Aorta (tissue), 5 donors: Measurements from ENCODE around the gene NLRC5. TPM values are rescaled to one million over a fixed set of nuclear protein-coding genes. Genes with fewer than 3 reads are reported as not detected.
A peak's percentile ranks its signal among the peaks of the same experiment; 100 is the strongest.

Experiments used
- ATAC-seq: fragments of 200-7000 bp; cut with Tn5 transposase; one replicate; pipeline ENCODE4 v1.9.1; 2022; ENCODE audit warnings: moderate library complexity; ENCODE audit not compliant: low FRiP score
- DNase-seq, 2 donors: peaks; one replicate each; pipeline ENCODE4 v3.0.0-alpha.2; 2020
- H3K27ac ChIP-seq, 2 donors: one replicate each; pipeline ENCODE4 v1.5.1; 2013; ENCODE audit warnings: low read length in 2 of 2, mild to moderate bottlenecking in 2 of 2, moderate library complexity in 2 of 2, control low read depth in 1 of 2, inconsistent platforms in 1 of 2, low read depth in 1 of 2
- H3K27me3 ChIP-seq, 2 donors: one replicate each; pipeline ENCODE4 v1.6.1; 2013; ENCODE audit warnings: control low read depth in 1 of 2, low read length in 1 of 2, mild to moderate bottlenecking in 1 of 2, moderate library complexity in 1 of 2; ENCODE audit not compliant: insufficient read depth in 2 of 2, control insufficient read depth in 1 of 2
- H3K36me3 ChIP-seq, 2 donors: one replicate each; pipeline ENCODE4 v1.6.1; 2013; ENCODE audit warnings: control low read depth in 1 of 2, low read length in 1 of 2, mild to moderate bottlenecking in 1 of 2; ENCODE audit not compliant: insufficient read depth in 2 of 2, control insufficient read depth in 1 of 2
- H3K4me1 ChIP-seq, 2 donors: one replicate each; pipeline ENCODE4 v1.6.1; 2013; ENCODE audit warnings: low read length in 2 of 2, control low read depth in 1 of 2, mild to moderate bottlenecking in 1 of 2, moderate library complexity in 1 of 2; ENCODE audit not compliant: insufficient read depth in 2 of 2, control insufficient read depth in 1 of 2
- H3K4me3 ChIP-seq, 2 donors: one replicate each; pipeline ENCODE4 v1.5.1; 2013; ENCODE audit warnings: low read length in 2 of 2, control low read depth in 1 of 2, mild to moderate bottlenecking in 1 of 2
- H3K9me3 ChIP-seq: one replicate; pipeline ENCODE4 v1.6.1; 2013; ENCODE audit warnings: mild to moderate bottlenecking, low read length; ENCODE audit not compliant: control insufficient read depth
- WGBS, 2 donors: extraction: QIAGEN DNeasy Blood & Tissue Kit; methylation state at CpG; one replicate each; pipeline ENCODE4 v1.1.7; 2013; 5-methylcytosine and 5-hydroxymethylcytosine counted together
- intact Hi-C, 2 donors: fragments of 100-400 bp; cut with DNase I; formaldehyde crosslinking; loops; one replicate each; pipeline versions ENCODE4 v1.14.2 to v1.15.0; 2022
- polyA plus RNA-seq, 2 donors: library from polyadenylated mRNA; stranded (reverse); fragments of 200-250 nt; gene quantifications; one replicate each; pipeline ENCODE4 v1.2.3, GENCODE V29; 2013
- total RNA-seq, 2 donors: library from RNA; stranded (reverse); fragmentation: NEBNext Ultra II Directional; extraction: Animal tissue kit (Norgen Biotek cat#: 25700); gene quantifications; one replicate each; pipeline ENCODE4 v1.2.1, GENCODE V29; 2021
- donor health status: healthy with polysubstance abuse.
- donor health status: Bipolar disorder and iron deficiency.
- donor health status: DM: no; HTN: no; CAD: no.
- donor health status: DM: no; HTN: no; CAD: no.
- donor health status: DM: yes; HTN: yes; CAD: no.

Gene NLRC5
- total and polyA plus RNA-seq, 4 donors: 4.9 to 82.9 (median 35.9) TPM

DNA sequence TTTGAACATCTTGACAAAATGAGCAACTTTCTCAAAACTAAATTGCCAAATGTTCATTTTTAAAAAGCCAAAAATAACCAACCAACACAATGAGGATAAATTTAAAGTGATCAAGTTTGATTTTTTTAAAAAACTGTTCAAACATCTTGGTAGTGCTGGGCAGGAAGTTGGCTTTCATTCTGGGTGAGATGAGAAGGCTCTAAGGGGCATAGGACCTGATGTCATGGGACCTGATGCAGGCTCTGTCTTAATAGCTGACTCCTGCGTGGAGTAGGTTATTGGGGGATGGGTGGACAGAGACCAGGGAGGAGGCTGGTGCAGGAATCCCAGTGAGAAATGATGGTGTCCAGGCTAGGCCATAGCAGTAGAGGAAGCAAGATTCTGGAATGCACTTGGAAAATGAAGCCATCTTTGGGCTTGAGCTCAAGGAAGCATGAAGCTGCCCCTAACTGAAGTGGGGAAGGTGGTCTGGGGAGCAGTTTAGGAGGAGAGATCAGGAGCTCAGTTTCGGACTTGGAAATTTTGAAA is 20.4 kb downstream of the NLRC5 start:
- Histone ChIP-seq H3K9me3 (no peaks in the 10 kb centered on the region), H3K4me1 (no peaks in the 10 kb centered on the region), H3K4me3 (no peak overlapping the region), H3K36me3 (no peaks in the 10 kb centered on the region), H3K27me3 (no peaks in the 10 kb centered on the region), H3K27ac (no peak overlapping the region)
- peak in 1 of 2 donors; percentile 9 for DNase-seq
- WGBS, 2 donors: 93 to 96% methylated on average over 2 of the region's 2 CpGs
- no peak for ATAC-seq
- intact Hi-C loops: no loop called here

DNA sequence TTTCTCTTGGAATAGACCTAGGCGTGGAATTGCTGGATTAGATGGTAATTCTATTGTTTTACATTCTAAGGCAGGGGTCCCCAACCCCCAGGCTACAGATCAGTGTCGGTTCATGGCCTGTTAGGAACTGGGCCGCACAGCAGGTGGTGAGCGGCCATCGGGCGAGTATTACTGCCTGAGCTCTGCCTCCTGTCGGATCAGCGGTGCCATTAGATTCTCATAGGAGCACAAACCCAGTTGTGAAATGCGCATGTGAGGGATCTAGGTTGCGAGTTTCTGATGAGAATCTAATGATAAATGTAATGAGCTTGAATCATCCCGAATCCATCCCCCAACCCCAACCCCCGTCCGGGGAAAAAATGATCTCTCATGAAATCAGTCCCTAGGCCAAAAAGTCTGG is 23.0 kb downstream of the NLRC5 start:
- DNase-seq: peak in 1 of 2 donors; percentile 24
- no peak for ATAC-seq
- intact Hi-C loops: no loop called here
- WGBS, 2 donors: 89 to 90% methylated on average over 13 of the region's 13 CpGs
- Histone ChIP-seq H3K27ac (no peak overlapping the region), H3K4me1 (no peaks in the 10 kb centered on the region), H3K9me3 (no peaks in the 10 kb centered on the region), H3K36me3 (no peaks in the 10 kb centered on the region), H3K4me3 (no peak overlapping the region), H3K27me3 (no peaks in the 10 kb centered on the region)

DNA sequence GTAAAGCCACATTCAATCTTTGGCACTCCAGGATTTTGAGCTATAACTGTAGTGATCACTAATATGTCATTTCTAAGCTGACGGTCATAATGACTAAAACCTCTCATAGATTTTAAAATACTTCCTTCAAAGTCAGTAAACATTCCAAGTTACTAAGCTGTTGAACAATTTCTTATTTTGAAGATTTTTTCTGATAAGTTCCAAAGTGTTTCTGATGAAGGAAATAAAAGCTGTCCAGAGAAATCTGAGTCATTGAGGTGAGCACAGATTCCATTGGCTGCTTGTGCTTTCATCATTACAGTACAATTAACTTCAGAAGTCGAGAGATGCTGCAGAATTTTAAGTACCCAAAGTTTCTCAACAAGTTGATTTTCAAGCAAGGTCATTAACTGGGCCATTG is 23.9 kb downstream of the NLRC5 start:
- Histone ChIP-seq H3K9me3 (no peaks in the 10 kb centered on the region), H3K36me3 (no peaks in the 10 kb centered on the region), H3K4me1 (no peaks in the 10 kb centered on the region), H3K4me3 (no peak overlapping the region), H3K27me3 (no peaks in the 10 kb centered on the region), H3K27ac (no peak overlapping the region)
- 90 to 97% methylated on average over 2 of the region's 2 CpGs for WGBS, 2 donors
- no peak for DNase-seq
- intact Hi-C loops: no loop called here
- ATAC-seq: no peak

DNA sequence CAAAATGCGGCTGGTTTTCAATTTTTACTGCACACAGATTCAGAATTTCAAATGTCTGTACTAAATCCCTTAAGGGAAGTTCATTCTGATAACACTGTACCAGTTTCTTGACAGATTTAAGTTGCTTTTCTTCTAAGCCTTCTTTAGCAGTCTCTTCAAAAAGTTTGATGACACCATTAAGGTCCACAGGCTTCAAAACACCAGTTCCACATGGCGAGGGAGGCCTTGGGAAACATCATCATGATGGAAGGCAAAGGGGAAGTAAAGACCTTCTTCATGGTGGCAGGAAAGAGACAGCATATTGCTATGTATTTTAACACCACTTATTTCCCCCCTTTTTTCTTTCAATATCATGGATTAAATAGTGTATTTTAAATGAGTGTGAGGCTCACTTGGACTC is 24.5 kb downstream of the NLRC5 start:
- DNase-seq (no peak), ATAC-seq (no peak)
- no peak overlapping the region for H3K4me3 ChIP-seq
- H3K36me3 ChIP-seq: no peaks in the 10 kb centered on the region
- H3K27me3 ChIP-seq: no peaks in the 10 kb centered on the region
- intact Hi-C loops: no loop called here
- WGBS, 2 donors: 88 to 91% methylated on average over 2 of the region's 2 CpGs
- no peaks in the 10 kb centered on the region for H3K4me1 ChIP-seq
- no peaks in the 10 kb centered on the region for H3K9me3 ChIP-seq
- no peak overlapping the region for H3K27ac ChIP-seq

DNA sequence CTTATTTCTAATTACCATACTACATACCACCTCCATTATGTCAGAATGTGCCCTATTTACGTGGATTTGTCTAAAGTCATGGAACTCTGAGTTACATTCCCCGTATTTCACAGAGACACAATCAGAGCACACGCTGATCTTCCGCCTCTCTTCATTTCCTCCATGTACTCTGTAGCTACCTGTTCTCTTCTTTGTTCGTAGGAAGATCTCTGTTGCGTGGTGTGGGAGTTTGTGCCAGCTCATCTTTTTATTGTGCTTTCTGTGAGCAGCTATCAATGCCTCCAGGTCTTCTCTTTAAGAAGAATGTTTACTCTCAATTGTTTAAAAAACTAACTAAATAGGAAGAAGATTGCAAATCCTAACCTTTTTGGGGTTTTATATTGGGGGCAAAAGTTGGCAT is 26.9 kb downstream of the NLRC5 start:
- H3K4me1 ChIP-seq: no peaks in the 10 kb centered on the region
- ATAC-seq (no peak), DNase-seq (no peak)
- H3K27ac ChIP-seq: no peak overlapping the region
- intact Hi-C loops: no loop called here
- no peak overlapping the region for H3K4me3 ChIP-seq
- no peaks in the 10 kb centered on the region for H3K9me3 ChIP-seq
- no peaks in the 10 kb centered on the region for H3K27me3 ChIP-seq
- WGBS, 2 donors: 91 to 93% methylated on average over 6 of the region's 6 CpGs
- no peaks in the 10 kb centered on the region for H3K36me3 ChIP-seq

DNA sequence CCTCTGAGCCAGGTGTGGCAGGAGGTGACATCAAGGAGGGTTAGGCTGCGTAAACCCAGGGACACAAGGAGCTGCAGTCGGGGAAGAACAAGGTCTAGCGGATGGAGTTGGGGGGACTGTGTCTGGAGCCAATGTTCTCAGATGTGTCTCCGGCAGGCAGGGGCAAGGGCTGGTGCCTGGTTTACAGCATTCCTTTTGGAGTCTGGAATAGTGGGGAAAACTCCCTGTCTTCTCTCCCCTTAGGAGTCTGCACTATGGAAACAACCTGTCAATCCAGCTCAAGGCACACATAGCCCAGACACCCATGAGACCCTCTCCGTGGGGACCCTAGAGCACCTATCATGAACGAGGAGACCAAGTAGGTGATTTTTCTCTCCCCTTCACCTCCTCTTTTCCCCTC is 27.5 kb downstream of the NLRC5 start:
- Histone ChIP-seq H3K27me3 (no peaks in the 10 kb centered on the region), H3K9me3 (no peaks in the 10 kb centered on the region), H3K36me3 (no peaks in the 10 kb centered on the region), H3K27ac (no peak overlapping the region), H3K4me1 (no peaks in the 10 kb centered on the region), H3K4me3 (no peak overlapping the region)
- DNase-seq (no peak), ATAC-seq (no peak)
- 85 to 97% methylated on average over 6 of the region's 6 CpGs for WGBS, 2 donors
- intact Hi-C loops: no loop called here

DNA sequence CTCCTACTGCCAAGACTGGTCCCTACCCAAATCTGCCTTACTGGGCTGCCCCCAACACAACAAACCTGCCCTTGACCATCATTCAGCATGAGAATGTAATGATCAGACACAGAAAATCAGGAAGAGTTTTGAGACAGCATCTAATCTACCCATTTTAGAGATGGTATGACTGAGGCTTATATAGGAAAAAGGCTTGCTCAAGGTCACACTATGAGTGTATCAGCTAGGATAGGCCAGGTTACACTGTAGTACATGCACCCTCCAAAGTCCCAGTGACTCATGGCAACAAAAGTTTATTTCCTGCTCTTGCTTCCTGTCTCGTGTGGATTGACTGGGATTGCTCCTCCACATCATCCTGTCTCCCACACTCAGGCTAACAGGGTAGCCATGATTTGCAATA is 27.9 kb downstream of the NLRC5 start:
- no peak overlapping the region for H3K27ac ChIP-seq
- H3K36me3 ChIP-seq: peaks cover 0 to 1% of the 10 kb centered on the region in 2 donors
- no peaks in the 10 kb centered on the region for H3K9me3 ChIP-seq
- ATAC-seq: no peak
- no peak overlapping the region for H3K4me3 ChIP-seq
- DNase-seq: no peak
- 75 to 76% methylated on average over 1 of the region's 1 CpG for WGBS, 2 donors
- intact Hi-C loops: no loop called here
- H3K27me3 ChIP-seq: no peaks in the 10 kb centered on the region
- H3K4me1 ChIP-seq: no peaks in the 10 kb centered on the region

DNA sequence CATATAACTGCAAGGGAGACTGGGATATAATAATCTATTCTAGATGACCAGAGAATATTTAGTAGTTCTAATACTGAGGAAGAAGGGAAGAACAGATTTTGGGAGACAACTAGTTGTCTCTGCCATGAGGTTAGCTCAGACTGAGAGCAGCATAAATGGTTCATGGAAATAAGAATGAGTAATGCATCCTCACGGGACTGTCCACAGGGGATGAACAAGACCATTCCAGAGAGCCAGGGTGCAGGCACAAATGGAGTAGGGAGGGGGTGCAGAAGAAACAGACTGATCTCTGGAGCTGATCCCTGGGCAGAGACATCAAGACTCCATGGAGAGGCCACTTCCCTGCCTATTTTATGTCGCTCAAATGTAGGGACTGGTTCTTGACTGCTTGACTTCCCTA is 30.4 kb downstream of the NLRC5 start:
- no peak for ATAC-seq
- Histone ChIP-seq H3K4me1 (no peaks in the 10 kb centered on the region), H3K27ac (no peak overlapping the region), H3K27me3 (no peaks in the 10 kb centered on the region), H3K4me3 (no peak overlapping the region), H3K9me3 (no peaks in the 10 kb centered on the region), H3K36me3 (peaks cover 0 to 2% of the 10 kb centered on the region in 2 donors)
- DNase-seq: no peak
- intact Hi-C loops: no loop called here
- 44 to 87% methylated on average over 2 of the region's 2 CpGs for WGBS, 2 donors

DNA sequence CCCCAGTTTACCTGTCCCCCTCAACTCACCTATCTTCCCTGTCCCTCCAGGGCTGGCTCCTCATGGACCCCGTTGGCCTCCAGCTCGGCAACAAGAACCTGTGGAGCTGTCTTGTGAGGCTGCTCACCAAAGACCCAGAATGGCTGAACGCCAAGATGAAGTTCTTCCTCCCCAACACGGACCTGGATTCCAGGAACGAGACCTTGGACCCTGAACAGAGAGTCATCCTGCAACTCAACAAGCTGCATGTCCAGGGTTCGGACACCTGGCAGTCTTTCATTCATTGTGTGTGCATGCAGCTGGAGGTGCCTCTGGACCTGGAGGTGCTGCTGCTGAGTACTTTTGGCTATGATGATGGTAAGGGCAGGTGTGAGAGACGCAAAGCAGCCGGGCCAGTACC is 31.3 kb downstream of the NLRC5 start:
- no peak for ATAC-seq
- Histone ChIP-seq H3K4me1 (no peaks in the 10 kb centered on the region), H3K36me3 (peaks cover 0 to 2% of the 10 kb centered on the region in 2 donors), H3K27ac (no peak overlapping the region), H3K9me3 (no peaks in the 10 kb centered on the region), H3K27me3 (no peaks in the 10 kb centered on the region), H3K4me3 (no peak overlapping the region)
- WGBS, 2 donors: 89 to 91% methylated on average over 8 of the region's 8 CpGs
- intact Hi-C loops: no loop called here
- peak in 1 of 2 donors; percentile 38 for DNase-seq
